Skeletal muscle tissue (tissue), 4 donors: ENCODE measurements around the gene CDC42EP1. TPM values are rescaled to one million over a fixed set of nuclear protein-coding genes. Genes with fewer than 3 reads are reported as not detected.
"Not testable (repeated sequence)": the region's sequence is repeated elsewhere in the genome, so short reads cannot be mapped to it uniquely, and the experiment has no call there.

Experiments used
- H3K27ac ChIP-seq: one replicate; pipeline ENCODE4 v1.7.0; 2013; ENCODE audit warnings: mild to moderate bottlenecking, low read depth, low read length, inconsistent platforms
- H3K27me3 ChIP-seq, 3 donors: one replicate each; pipeline ENCODE4 v1.7.0; 2013; ENCODE audit warnings: low read length in 3 of 3; ENCODE audit not compliant: control insufficient read depth in 3 of 3, insufficient read depth in 3 of 3
- H3K36me3 ChIP-seq, 3 donors: one replicate each; pipeline ENCODE4 v1.7.0; 2013; ENCODE audit warnings: low read length in 3 of 3; ENCODE audit not compliant: control insufficient read depth in 3 of 3, insufficient read depth in 3 of 3
- H3K4me1 ChIP-seq, 3 donors: one replicate each; pipeline ENCODE4 v1.7.0; 2013; ENCODE audit warnings: low read length in 3 of 3, mild to moderate bottlenecking in 3 of 3; ENCODE audit not compliant: control insufficient read depth in 3 of 3, insufficient read depth in 3 of 3
- H3K4me3 ChIP-seq, 3 donors: one replicate each; pipeline ENCODE4 v1.7.0; 2013; ENCODE audit warnings: low read length in 3 of 3
- H3K9ac ChIP-seq, 3 donors: one replicate each; pipeline ENCODE4 v1.7.0; 2013; ENCODE audit warnings: low read length in 3 of 3, mild to moderate bottlenecking in 3 of 3, moderate library complexity in 2 of 3, low read depth in 1 of 3
- H3K9me3 ChIP-seq, 3 donors: one replicate each; pipeline ENCODE4 v1.7.0; 2013; ENCODE audit warnings: low read length in 3 of 3; ENCODE audit not compliant: control insufficient read depth in 3 of 3
- total RNA-seq: library from RNA; depleted of rRNA; stranded (reverse); fragments of >200 nt; gene quantifications from one replicate; pipeline ENCODE4 v1.2.3, GENCODE V29; 2014
- donor health status: Osteomylitis.

The CDC42EP1 gene
- total RNA-seq, 1 donor from 2014 or later: 6.3 TPM

GRCh38 chr22:37520776-37521191 is 39.5 kb upstream of the CDC42EP1 start:
- Histone ChIP-seq H3K36me3 (no peaks in the 10 kb centered on the region), H3K9me3 (no peaks in the 10 kb centered on the region), H3K27me3 (peaks cover 18 to 38% (median 27%) of the 10 kb centered on the region in 3 donors), H3K27ac (no peak overlapping the region), H3K4me3 (no peak overlapping the region), H3K4me1 (peaks cover 6 to 12% (median 8%) of the 10 kb centered on the region in 3 donors), H3K9ac (no peak overlapping the region)

GRCh38 chr22:37521236-37521739 is 39.0 kb upstream of the CDC42EP1 start:
- Histone ChIP-seq H3K27ac (no peak overlapping the region), H3K9ac (no peak overlapping the region), H3K36me3 (no peaks in the 10 kb centered on the region), H3K4me3 (no peak overlapping the region), H3K9me3 (no peaks in the 10 kb centered on the region), H3K4me1 (peaks cover 6 to 12% (median 8%) of the 10 kb centered on the region in 3 donors), H3K27me3 (peaks cover 18 to 38% (median 25%) of the 10 kb centered on the region in 3 donors)

DNA sequence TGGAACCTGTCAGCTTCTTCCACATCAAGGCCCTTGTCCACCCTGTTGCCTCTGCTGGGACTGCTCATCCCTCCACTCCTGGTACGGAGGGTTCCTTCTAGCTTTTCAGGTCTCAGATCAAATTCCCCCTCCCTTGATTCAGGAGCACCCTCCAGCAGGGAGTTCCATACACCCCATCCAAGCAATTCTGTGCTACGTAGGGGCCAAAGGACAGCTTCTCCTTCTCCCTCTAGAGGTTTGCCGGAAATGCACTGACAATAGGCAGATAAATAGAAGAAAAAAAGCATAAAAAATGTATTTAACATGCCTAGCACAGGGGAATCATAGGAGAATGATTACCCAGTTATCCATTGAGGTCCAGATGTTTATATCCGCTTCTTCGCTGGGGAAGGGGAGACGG is 37.8 kb upstream of the CDC42EP1 start:
- H3K36me3 ChIP-seq: no peaks in the 10 kb centered on the region
- no peak overlapping the region for H3K27ac ChIP-seq
- H3K4me3 ChIP-seq: no peak overlapping the region
- H3K27me3 ChIP-seq: peaks cover 18 to 38% (median 25%) of the 10 kb centered on the region in 3 donors
- no peak overlapping the region for H3K9ac ChIP-seq
- peaks cover 6 to 12% (median 8%) of the 10 kb centered on the region in 3 donors for H3K4me1 ChIP-seq
- H3K9me3 ChIP-seq: no peaks in the 10 kb centered on the region

DNA sequence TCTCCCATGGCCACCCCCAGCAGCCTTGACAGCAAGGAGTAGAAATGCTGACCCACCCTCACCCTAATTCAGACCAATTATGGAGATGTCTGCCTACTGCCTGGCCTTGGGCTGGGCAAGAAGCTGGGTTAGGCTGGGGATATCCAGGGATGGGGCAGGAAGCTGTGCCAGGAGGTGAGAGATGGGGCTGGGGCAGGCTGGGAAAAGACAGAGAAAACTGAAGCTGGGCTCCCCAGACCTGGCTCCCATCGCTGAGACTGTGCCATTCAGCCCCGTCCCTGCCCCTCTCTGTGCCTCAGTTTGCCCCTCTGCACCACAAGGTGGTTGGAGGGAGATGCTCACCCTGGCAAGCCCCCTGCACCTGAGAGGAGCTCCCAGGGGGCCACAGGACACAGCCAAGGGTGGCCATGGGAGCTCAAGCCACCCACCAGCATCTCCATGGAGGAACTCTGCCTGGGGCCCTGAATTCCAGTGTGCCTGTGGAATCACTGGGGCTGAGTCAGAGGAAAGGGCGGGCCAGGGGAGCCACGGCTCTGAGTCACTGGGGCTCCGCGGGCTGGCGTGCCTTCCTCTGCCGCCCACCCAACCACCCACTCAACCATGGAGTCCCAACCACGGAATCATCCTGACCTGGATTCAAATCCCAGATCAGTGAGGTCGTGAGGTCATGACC is 35.1 kb upstream of the CDC42EP1 start:
- H3K4me1 ChIP-seq: peaks cover 3 to 8% (median 4%) of the 10 kb centered on the region in 3 donors
- H3K27ac ChIP-seq: no peak overlapping the region
- no peaks in the 10 kb centered on the region for H3K9me3 ChIP-seq
- no peaks in the 10 kb centered on the region for H3K36me3 ChIP-seq
- H3K27me3 ChIP-seq: peaks cover 0 to 23% (median 10%) of the 10 kb centered on the region in 3 donors
- H3K4me3 ChIP-seq: no peak overlapping the region
- no peak overlapping the region for H3K9ac ChIP-seq

GRCh38 chr22:37525746-37526350 is 34.4 kb upstream of the CDC42EP1 start:
- H3K9me3 ChIP-seq: no peaks in the 10 kb centered on the region
- H3K9ac ChIP-seq: no peak overlapping the region
- H3K27ac ChIP-seq: no peak overlapping the region
- peaks cover under 1 to 8% (median 4%) of the 10 kb centered on the region in 3 donors for H3K4me1 ChIP-seq
- peaks cover 0 to 19% (median 8%) of the 10 kb centered on the region in 3 donors for H3K27me3 ChIP-seq
- no peak overlapping the region for H3K4me3 ChIP-seq
- no peaks in the 10 kb centered on the region for H3K36me3 ChIP-seq

- Histone ChIP-seq H3K27ac (no peak overlapping the region), H3K9ac (no peak overlapping the region), H3K4me3 (no peak overlapping the region), H3K27me3 (peaks cover 0 to 15% (median 3%) of the 10 kb centered on the region in 3 donors), H3K36me3 (no peaks in the 10 kb centered on the region), H3K4me1 (peaks cover 0 to 8% (median 4%) of the 10 kb centered on the region in 3 donors), H3K9me3 (no peaks in the 10 kb centered on the region)
Observed at GRCh38 chr22:37526376-37526775, 33.9 kb upstream of the CDC42EP1 start.

DNA sequence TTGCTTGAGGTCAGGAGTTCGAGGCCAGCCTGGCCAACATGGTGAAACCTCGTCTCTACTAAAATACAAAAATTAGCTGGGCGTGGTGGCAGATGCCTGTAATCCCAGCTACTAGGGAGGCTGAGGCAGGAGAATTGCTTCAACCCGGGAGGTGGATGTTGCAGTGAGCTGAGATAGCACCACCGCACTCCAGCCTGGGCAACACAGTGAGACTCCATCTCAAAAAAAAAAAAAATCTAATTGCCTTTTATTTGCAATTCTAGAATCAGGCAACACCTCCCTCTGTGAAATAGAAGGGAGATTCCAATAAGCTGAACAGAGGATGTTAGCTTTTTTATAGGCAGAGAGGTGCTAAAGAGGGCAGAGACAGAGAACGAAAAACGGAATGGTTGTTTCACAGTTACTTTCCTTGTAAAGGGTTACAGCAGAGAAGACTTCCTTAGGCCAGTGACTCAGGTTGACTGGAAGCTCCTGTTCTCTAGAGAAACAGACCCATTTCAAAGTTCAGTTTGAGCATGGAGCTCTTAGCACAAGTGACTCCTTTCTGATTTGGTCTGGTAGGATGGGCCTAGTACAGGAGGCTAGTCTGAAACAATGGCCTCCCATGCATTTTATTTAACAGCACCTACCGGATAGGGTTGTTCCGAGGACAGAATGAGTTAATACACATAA is 33.1 kb upstream of the CDC42EP1 start:
- H3K9me3 ChIP-seq, H3K4me1 ChIP-seq, H3K27ac ChIP-seq, H3K4me3 ChIP-seq, H3K36me3 ChIP-seq, H3K9ac ChIP-seq: not testable (repeated sequence)
- H3K27me3 ChIP-seq: peaks cover 0 to 13% (median 3%) of the 10 kb centered on the region in 3 donors

DNA sequence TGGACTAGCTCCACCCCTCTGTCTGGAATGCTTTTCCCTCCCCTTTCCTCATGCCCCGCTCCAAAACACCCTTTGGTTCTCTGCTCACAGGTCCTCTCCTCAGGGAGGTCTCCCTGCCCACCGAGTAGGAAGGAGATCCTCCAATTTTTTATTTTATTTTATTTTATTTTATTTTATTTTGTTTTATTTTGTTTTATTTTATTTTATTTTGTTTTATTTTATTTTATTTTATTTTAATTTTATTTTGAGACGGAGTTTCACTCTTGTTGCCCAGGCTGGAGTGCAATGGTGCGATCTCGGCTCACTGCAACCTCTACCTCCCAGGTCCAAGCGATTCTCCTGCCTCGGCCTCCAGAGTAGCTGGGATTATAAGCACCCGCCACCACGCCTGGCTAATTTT is 32.3 kb upstream of the CDC42EP1 start:
- not testable (repeated sequence) for H3K9me3 ChIP-seq, H3K27ac ChIP-seq, H3K9ac ChIP-seq, H3K4me1 ChIP-seq, H3K36me3 ChIP-seq, H3K4me3 ChIP-seq
- H3K27me3 ChIP-seq: peaks cover 0 to 13% (median 3%) of the 10 kb centered on the region in 3 donors

DNA sequence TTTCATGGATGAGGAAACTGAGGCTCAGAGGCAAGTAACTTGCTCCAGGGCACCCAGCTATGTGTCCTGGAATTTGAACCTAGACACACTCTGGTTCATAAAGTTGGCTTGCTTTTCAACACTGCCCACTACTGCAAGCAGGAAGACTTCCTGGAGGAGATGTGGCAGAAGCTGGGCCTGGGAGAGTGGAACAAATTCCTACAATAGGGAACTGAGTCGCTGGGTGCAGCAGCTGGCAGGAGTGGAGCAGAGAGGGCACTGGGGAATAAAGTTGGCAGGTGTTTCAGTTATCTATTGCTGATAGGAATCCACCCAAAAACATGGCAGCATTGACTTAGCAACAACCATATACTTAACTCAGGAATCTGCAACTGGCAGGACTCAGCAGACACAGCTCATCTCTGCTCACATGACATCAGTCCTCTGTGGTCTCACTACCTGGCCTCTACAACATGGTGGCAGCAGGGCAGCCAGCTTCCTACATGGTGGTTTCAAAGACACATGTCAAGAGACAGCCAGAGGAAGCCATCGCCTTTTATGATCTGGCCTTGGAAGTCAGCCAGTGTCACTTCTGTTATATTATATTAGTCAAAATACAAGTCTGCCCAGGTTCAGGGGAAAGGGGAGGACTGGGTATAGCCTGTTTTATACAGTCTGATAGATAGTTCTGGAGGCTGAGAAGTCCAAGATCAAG is 30.5 kb upstream of the CDC42EP1 start:
- Histone ChIP-seq H3K27ac (no peak overlapping the region), H3K36me3 (no peaks in the 10 kb centered on the region), H3K27me3 (peaks cover 0 to 6% (median 0%) of the 10 kb centered on the region in 3 donors), H3K9me3 (no peaks in the 10 kb centered on the region), H3K4me1 (peaks cover 0 to 11% (median 4%) of the 10 kb centered on the region in 3 donors), H3K4me3 (no peak overlapping the region), H3K9ac (no peak overlapping the region)
